SU-DHL-6 (cell line): Measurements from ENCODE around the gene DMXL1.

Source experiments
- CTCF ChIP-seq: fragments of 200-600 bp; sonication (generic); IDR thresholded peaks from one replicate; pipeline ENCODE4 v1.5.1; 2017; ENCODE audit warnings: antibody characterized with exemption, mild to moderate bottlenecking, low read length, moderate library complexity; ENCODE audit not compliant: insufficient read depth, poor library complexity, severe bottlenecking
- EZH2phosphoT487 ChIP-seq: fragments of 200-600 bp; sonication (generic), shearing (Covaris generic); conservative IDR thresholded peaks from 2 replicates; pipeline ENCODE4 v1.6.1; 2018; ENCODE audit warnings: mild to moderate bottlenecking, antibody characterized with exemption, low read length, moderate library complexity, mixed read lengths

- TF ChIP-seq CTCF: no peak
- TF ChIP-seq EZH2phosphoT487: no peak
These were observed 193.3 kb downstream of the DMXL1 start for GRCh38 chr5:119264186-119264585.
